HepG2 (cell line): ENCODE measurements around the gene MAP3K19. TPM values are rescaled to one million over a fixed set of nuclear protein-coding genes. Genes with fewer than 3 reads are reported as not detected.

Experiments
- ATRX ChIP-seq: sonication (generic); formaldehyde crosslinking; IDR thresholded peaks from 2 replicates; pipeline ENCODE4 v1.4.0; 2020; ENCODE audit warnings: missing genetic modification reagents, borderline replicate concordance
- ESRRA ChIP-seq: sonication (generic); formaldehyde crosslinking; IDR thresholded peaks from 2 replicates; pipeline ENCODE4 v1.5.1; 2020; ENCODE audit warnings: mild to moderate bottlenecking, low read depth, missing genetic modification reagents
- FOXJ3 ChIP-seq: sonication (generic); formaldehyde crosslinking; IDR thresholded peaks from 2 replicates; pipeline ENCODE4 v1.4.0; 2020; ENCODE audit warnings: missing genetic modification reagents, mild to moderate bottlenecking, borderline replicate concordance
- HNRNPK ChIP-seq: fragments of 200-400 bp; formaldehyde crosslinking; IDR thresholded peaks from 2 replicates; pipeline ENCODE4 v1.6.1; 2018; ENCODE audit warnings: low read length, low read depth, moderate library complexity, mild to moderate bottlenecking; ENCODE audit not compliant: poor library complexity, severe bottlenecking
- ISX ChIP-seq: sonication (generic); formaldehyde crosslinking; conservative IDR thresholded peaks from 2 replicates; pipeline ENCODE4 v1.5.0; 2020; ENCODE audit warnings: missing genetic modification reagents
- JDP2 ChIP-seq: sonication (generic); formaldehyde crosslinking; IDR thresholded peaks from 2 replicates; pipeline ENCODE4 v1.8.1; 2022; ENCODE audit warnings: missing genetic modification reagents, borderline replicate concordance
- MXI1 ChIP-seq: IDR thresholded peaks from 3 replicates; pipeline ENCODE4 v1.6.1; 2012; ENCODE audit warnings: low read depth, low read length, inconsistent platforms, borderline replicate concordance
- SALL1 ChIP-seq: sonication (generic); formaldehyde crosslinking; IDR thresholded peaks from 2 replicates; pipeline ENCODE4 v1.8.0; 2022; ENCODE audit warnings: mild to moderate bottlenecking, missing genetic modification reagents
- SMARCE1 ChIP-seq: fragments of 450-650 bp; IDR thresholded peaks from 2 replicates; pipeline ENCODE4 v1.6.1; 2017; ENCODE audit warnings: borderline replicate concordance
- SRSF1 ChIP-seq: fragments of 200-400 bp; formaldehyde crosslinking; optimal IDR thresholded peaks from 2 replicates; pipeline ENCODE3; 2017; ENCODE audit warnings: mild to moderate bottlenecking, low read depth, low read length, moderate library complexity
- TCF7L2 ChIP-seq: IDR thresholded peaks from 2 replicates; pipeline ENCODE4 v1.6.1; 2011; ENCODE audit warnings: mild to moderate bottlenecking, low read depth, low read length, moderate library complexity
- TEAD3 ChIP-seq: optimal IDR thresholded peaks from 2 replicates; pipeline ENCODE3; 2016; ENCODE audit warnings: borderline replicate concordance
- TP53 ChIP-seq: sonication (generic); formaldehyde crosslinking; conservative IDR thresholded peaks from 2 replicates; pipeline ENCODE4 v1.4.0; 2020; ENCODE audit warnings: missing genetic modification reagents
- U2AF1 ChIP-seq: fragments of 200-400 bp; formaldehyde crosslinking; optimal IDR thresholded peaks from 2 replicates; pipeline ENCODE3; 2017; ENCODE audit warnings: mild to moderate bottlenecking, low read depth, low read length
- ZBTB20 ChIP-seq: sonication (generic); formaldehyde crosslinking; IDR thresholded peaks from 2 replicates; pipeline ENCODE4 v1.8.1; 2023; ENCODE audit warnings: missing genetic modification reagents, low read depth, mild to moderate bottlenecking, borderline replicate concordance
- ZNF263 ChIP-seq: sonication (generic); formaldehyde crosslinking; IDR thresholded peaks from 2 replicates; pipeline ENCODE4 v1.4.0; 2020; ENCODE audit warnings: missing genetic modification reagents
- ZNF446 ChIP-seq: sonication (generic); formaldehyde crosslinking; IDR thresholded peaks from 2 replicates; pipeline ENCODE4 v1.5.0; 2020; ENCODE audit warnings: mild to moderate bottlenecking, missing genetic modification reagents
- ZNF607 ChIP-seq: sonication (generic); formaldehyde crosslinking; IDR thresholded peaks from 2 replicates; pipeline ENCODE4 v1.5.1; 2020; ENCODE audit warnings: missing genetic modification reagents, mild to moderate bottlenecking, borderline replicate concordance
- ZNF75D ChIP-seq: sonication (generic); formaldehyde crosslinking; IDR thresholded peaks from 2 replicates; pipeline ENCODE4 v1.8.1; 2023; ENCODE audit warnings: missing genetic modification reagents, mild to moderate bottlenecking, borderline replicate concordance
- ZNF761 ChIP-seq: sonication (generic); formaldehyde crosslinking; conservative IDR thresholded peaks from 2 replicates; pipeline ENCODE4 v1.4.0; 2020; ENCODE audit warnings: mild to moderate bottlenecking, missing genetic modification reagents
- ZNF780A ChIP-seq: sonication (generic); formaldehyde crosslinking; IDR thresholded peaks from 2 replicates; pipeline ENCODE4 v1.8.0; 2022; ENCODE audit warnings: mild to moderate bottlenecking, missing genetic modification reagents, moderate library complexity
- polyA plus RNA-seq, 8 experiments: library from polyadenylated mRNA; depleted of rRNA in 3 of 8; stranded (reverse) in 7 of 8; unstranded in 1 of 8; fragments of >200 nt; fragmentation: Illumina TruSeq in 4 of 8; extraction: Trizol in 4 of 8; gene quantifications; 2 replicates each; pipeline versions ENCODE4 v1.2.1 to v1.2.3, GENCODE V29; 2011 to 2016; ENCODE audit warnings: low read depth in 4 of 8, missing spikeins in 1 of 8, mixed read lengths in 1 of 8; ENCODE audit not compliant: insufficient read depth in 1 of 8
- total RNA-seq, 5 experiments: library from RNA; depleted of rRNA; stranded (reverse); fragments of >200 nt; fragmentation: Illumina TruSeq; extraction: Trizol; gene quantifications; 2 replicates each; pipeline ENCODE4 v1.2.3, GENCODE V29; 2016; ENCODE audit warnings: low read depth in 1 of 5
- TF ChIP-seq, protein P1 (sequence below): IDR thresholded peaks from 2 replicates; pipeline ENCODE4 v1.6.1; 2016; ENCODE audit warnings: mild to moderate bottlenecking
- TF ChIP-seq, protein P2 (sequence below): sonication (generic); formaldehyde crosslinking; IDR thresholded peaks from 2 replicates; pipeline ENCODE4 v1.4.0; 2020; ENCODE audit warnings: missing genetic modification reagents
- TF ChIP-seq, protein P3 (sequence below): sonication (generic); formaldehyde crosslinking; IDR thresholded peaks from 2 replicates; pipeline ENCODE4 v1.5.1; 2020; ENCODE audit warnings: missing genetic modification reagents, mild to moderate bottlenecking, borderline replicate concordance
- TF ChIP-seq, protein P4 (sequence below): sonication (generic); formaldehyde crosslinking; IDR thresholded peaks from 2 replicates; pipeline ENCODE4 v1.4.0; 2020; ENCODE audit warnings: missing genetic modification reagents
- TF ChIP-seq, protein P5 (sequence below): IDR thresholded peaks from 2 replicates; pipeline ENCODE4 v1.6.1; 2018; ENCODE audit warnings: missing genetic modification reagents, mild to moderate bottlenecking, missing compliant biosample characterization

The MAP3K19 gene
- total and polyA plus RNA-seq, 2 of the 13 experiments (the other 11 are each of a cell fraction or from before 2014, with no cell fraction given): not detected

DNA sequence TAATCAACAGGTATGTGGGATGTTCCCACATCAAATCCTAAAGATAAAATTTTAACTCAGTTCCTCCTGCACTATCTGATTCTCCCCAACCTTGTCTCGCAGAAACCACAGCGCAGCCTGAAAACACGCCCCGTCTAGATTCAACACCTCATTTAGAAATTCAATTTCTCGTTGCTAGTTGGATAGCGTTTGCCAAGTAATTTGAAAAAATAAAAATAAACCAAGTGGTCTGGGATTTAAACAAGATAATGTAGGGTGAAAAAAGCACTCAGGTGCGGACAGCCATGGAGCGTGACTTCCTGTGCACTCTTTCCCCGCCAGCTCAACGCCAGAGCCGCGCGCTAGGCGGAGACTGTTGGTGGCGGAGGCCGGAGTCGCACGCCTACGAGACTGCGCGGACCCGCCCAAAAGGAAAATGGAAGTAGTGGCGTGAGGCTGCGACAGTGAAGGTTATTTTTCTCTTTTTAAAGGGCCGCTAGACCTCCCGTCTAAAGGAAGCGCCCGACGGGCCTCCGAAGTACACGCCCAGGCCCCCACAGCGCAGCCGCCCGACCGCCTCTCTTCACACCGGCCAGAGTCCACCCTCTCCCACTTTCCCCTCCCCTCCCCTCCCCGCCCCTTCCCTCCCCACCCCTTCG lies 129.2 kb downstream of the MAP3K19 start (continued):
- 0 out of 3 replicates have a peak, but pooled peaks have one; percentile 68 for TF ChIP-seq MXI1
- TF ChIP-seq ATRX (CRISPR knock-in tag): no peak
- TF ChIP-seq U2AF1: no peak
- TF ChIP-seq, protein P1, sequence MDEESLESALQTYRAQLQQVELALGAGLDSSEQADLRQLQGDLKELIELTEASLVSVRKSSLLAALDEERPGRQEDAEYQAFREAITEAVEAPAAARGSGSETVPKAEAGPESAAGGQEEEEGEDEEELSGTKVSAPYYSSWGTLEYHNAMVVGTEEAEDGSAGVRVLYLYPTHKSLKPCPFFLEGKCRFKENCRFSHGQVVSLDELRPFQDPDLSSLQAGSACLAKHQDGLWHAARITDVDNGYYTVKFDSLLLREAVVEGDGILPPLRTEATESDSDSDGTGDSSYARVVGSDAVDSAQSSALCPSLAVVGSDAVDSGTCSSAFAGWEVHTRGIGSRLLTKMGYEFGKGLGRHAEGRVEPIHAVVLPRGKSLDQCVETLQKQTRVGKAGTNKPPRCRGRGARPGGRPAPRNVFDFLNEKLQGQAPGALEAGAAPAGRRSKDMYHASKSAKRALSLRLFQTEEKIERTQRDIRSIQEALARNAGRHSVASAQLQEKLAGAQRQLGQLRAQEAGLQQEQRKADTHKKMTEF: no peak; the same call in 1 of the 2 replicates
- 0 out of 2 replicates have a peak, but pooled peaks have one; percentile 68 for TF ChIP-seq ISX (CRISPR knock-in tag)
- 0 out of 2 replicates have a peak, but pooled peaks have one; percentile 46 for TF ChIP-seq ZNF75D (CRISPR knock-in tag)
- no peak for TF ChIP-seq SMARCE1
- TF ChIP-seq TP53: no peak
- 0 out of 2 replicates have a peak, but pooled peaks have one; percentile 62 for TF ChIP-seq ZNF446 (CRISPR knock-in tag)
- TF ChIP-seq TEAD3 (CRISPR knock-in tag): no peak
- TF ChIP-seq TCF7L2: no peak
- TF ChIP-seq, protein P2, sequence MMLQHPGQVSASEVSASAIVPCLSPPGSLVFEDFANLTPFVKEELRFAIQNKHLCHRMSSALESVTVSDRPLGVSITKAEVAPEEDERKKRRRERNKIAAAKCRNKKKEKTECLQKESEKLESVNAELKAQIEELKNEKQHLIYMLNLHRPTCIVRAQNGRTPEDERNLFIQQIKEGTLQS (CRISPR knock-in tag): peak; percentile 39
- TF ChIP-seq ZBTB20 (CRISPR knock-in tag): peak; percentile 57; the same call in 1 of the 2 replicates
- no peak for TF ChIP-seq ZNF263 (CRISPR knock-in tag)
- TF ChIP-seq, protein P3, sequence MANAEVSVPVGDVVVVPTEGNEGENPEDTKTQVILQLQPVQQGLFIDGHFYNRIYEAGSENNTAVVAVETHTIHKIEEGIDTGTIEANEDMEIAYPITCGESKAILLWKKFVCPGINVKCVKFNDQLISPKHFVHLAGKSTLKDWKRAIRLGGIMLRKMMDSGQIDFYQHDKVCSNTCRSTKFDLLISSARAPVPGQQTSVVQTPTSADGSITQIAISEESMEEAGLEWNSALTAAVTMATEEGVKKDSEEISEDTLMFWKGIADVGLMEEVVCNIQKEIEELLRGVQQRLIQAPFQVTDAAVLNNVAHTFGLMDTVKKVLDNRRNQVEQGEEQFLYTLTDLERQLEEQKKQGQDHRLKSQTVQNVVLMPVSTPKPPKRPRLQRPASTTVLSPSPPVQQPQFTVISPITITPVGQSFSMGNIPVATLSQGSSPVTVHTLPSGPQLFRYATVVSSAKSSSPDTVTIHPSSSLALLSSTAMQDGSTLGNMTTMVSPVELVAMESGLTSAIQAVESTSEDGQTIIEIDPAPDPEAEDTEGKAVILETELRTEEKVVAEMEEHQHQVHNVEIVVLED (CRISPR knock-in tag): peak; percentile 58; the same call in 1 of the 2 replicates
- TF ChIP-seq SRSF1: no peak
- no peak for TF ChIP-seq ZNF780A (CRISPR knock-in tag)
- TF ChIP-seq ZNF607 (CRISPR knock-in tag): no peak
- TF ChIP-seq, protein P4, sequence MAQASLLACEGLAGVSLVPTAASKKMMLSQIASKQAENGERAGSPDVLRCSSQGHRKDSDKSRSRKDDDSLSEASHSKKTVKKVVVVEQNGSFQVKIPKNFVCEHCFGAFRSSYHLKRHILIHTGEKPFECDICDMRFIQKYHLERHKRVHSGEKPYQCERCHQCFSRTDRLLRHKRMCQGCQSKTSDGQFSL: peak; percentile 8; the same call in 1 of the 2 replicates
- peak; percentile 26; the same call in 1 of the 2 replicates for TF ChIP-seq ESRRA (CRISPR knock-in tag)
- no peak; the same call in none of the 2 replicates for TF ChIP-seq ZNF761 (CRISPR knock-in tag)
- TF ChIP-seq JDP2 (CRISPR knock-in tag): no peak
- TF ChIP-seq, protein P5, sequence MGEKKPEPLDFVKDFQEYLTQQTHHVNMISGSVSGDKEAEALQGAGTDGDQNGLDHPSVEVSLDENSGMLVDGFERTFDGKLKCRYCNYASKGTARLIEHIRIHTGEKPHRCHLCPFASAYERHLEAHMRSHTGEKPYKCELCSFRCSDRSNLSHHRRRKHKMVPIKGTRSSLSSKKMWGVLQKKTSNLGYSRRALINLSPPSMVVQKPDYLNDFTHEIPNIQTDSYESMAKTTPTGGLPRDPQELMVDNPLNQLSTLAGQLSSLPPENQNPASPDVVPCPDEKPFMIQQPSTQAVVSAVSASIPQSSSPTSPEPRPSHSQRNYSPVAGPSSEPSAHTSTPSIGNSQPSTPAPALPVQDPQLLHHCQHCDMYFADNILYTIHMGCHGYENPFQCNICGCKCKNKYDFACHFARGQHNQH (CRISPR knock-in tag): no peak
- TF ChIP-seq HNRNPK: peak; percentile 100
- TF ChIP-seq SALL1 (CRISPR knock-in tag): peak; percentile 46
- TF ChIP-seq FOXJ3: no peak
